LNCAP (cell line): ENCODE data around the gene DDX59.

Experiments used
- CTCF ChIP-seq: fragments of 450-650 bp; IDR thresholded peaks from 2 replicates; pipeline ENCODE4 v1.5.1; 2017; ENCODE audit warnings: mild to moderate bottlenecking

DDX59 gene

GRCh38 chr1:200669314-200670241, at the start of gene DDX59:
Gene DDX59, minus strand, starts transcription at chr1:200669907. Its CDS starts 3,167 bp downstream, at chr1:200666740.
- TF ChIP-seq CTCF = no peak

GRCh38 chr1:200714504-200715187, 44.9 kb upstream of the DDX59 start:
- no peak for TF ChIP-seq CTCF

GRCh38 chr1:200710166-200710565, 40.5 kb upstream of the DDX59 start:
- TF ChIP-seq CTCF = no peak

- no peak for TF ChIP-seq CTCF
Measured at GRCh38 chr1:200708769-200709168, 39.1 kb upstream of the DDX59 start.

- TF ChIP-seq CTCF = no peak
Measured at GRCh38 chr1:200708161-200708560, 38.5 kb upstream of the DDX59 start.

GRCh38 chr1:200707116-200707515, 37.4 kb upstream of the DDX59 start:
- TF ChIP-seq CTCF = no peak

GRCh38 chr1:200706111-200706814, 36.6 kb upstream of the DDX59 start:
- TF ChIP-seq CTCF = no peak
